Pons (tissue), 1 donor: ENCODE results near the gene KCNAB1.

ENCODE experiments used
- DNase-seq: peaks from one replicate; pipeline ENCODE4 v3.0.0-alpha.2; 2016; ENCODE audit warnings: low spot score

KCNAB1 gene

GRCh38 chr3:156373654-156374053, 253.3 kb downstream of the KCNAB1 start:
- no peak for DNase-seq

- no peak for DNase-seq
Measured at GRCh38 chr3:156376199-156376598, 255.8 kb downstream of the KCNAB1 start.

GRCh38 chr3:156377266-156377665, 256.9 kb downstream of the KCNAB1 start:
- DNase-seq, result no peak

- DNase-seq, result no peak
Measured at GRCh38 chr3:156377718-156378117, 257.3 kb downstream of the KCNAB1 start.

- DNase-seq, result no peak
Measured at GRCh38 chr3:156378871-156379270, 258.5 kb downstream of the KCNAB1 start.

GRCh38 chr3:156379327-156379726, 258.9 kb downstream of the KCNAB1 start:
- DNase-seq, result no peak

- DNase-seq, result no peak
Measured at GRCh38 chr3:156381253-156381652, 260.9 kb downstream of the KCNAB1 start.

- no peak for DNase-seq
Measured at GRCh38 chr3:156382458-156383346, 262.3 kb downstream of the KCNAB1 start.

- no peak for DNase-seq
Measured at GRCh38 chr3:156383441-156384025, 263.2 kb downstream of the KCNAB1 start.

- DNase-seq, result no peak
Measured at GRCh38 chr3:156388497-156389448, 268.4 kb downstream of the KCNAB1 start.

GRCh38 chr3:156389449-156389950, 269.1 kb downstream of the KCNAB1 start:
- peak; percentile 17 for DNase-seq

GRCh38 chr3:156390846-156391245, 270.5 kb downstream of the KCNAB1 start:
- no peak for DNase-seq

- no peak for DNase-seq
Measured at GRCh38 chr3:156395961-156396710, 275.8 kb downstream of the KCNAB1 start.

- DNase-seq, result no peak
Measured at GRCh38 chr3:156396851-156397250, 276.5 kb downstream of the KCNAB1 start.

- DNase-seq, result no peak
Measured at GRCh38 chr3:156397534-156397933, 277.2 kb downstream of the KCNAB1 start.

GRCh38 chr3:156400062-156400461, 279.7 kb downstream of the KCNAB1 start:
- DNase-seq, result no peak

- DNase-seq, result no peak
Measured at GRCh38 chr3:156400735-156401134, 280.4 kb downstream of the KCNAB1 start.

GRCh38 chr3:156404217-156404616, 283.8 kb downstream of the KCNAB1 start:
- DNase-seq, result peak; percentile 93

GRCh38 chr3:156406393-156406792, 286.0 kb downstream of the KCNAB1 start:
- DNase-seq, result no peak

- DNase-seq, result no peak
Measured at GRCh38 chr3:156407617-156408225, 287.3 kb downstream of the KCNAB1 start.

GRCh38 chr3:156409694-156410093, 289.3 kb downstream of the KCNAB1 start:
- no peak for DNase-seq
